Sigmoid colon (tissue), 7 donors: Measurements from ENCODE around the gene WDSUB1. TPM values are rescaled to one million over a fixed set of nuclear protein-coding genes. Genes with fewer than 3 reads are reported as not detected.

Experiments
- DNase-seq: peaks from one replicate; pipeline ENCODE4 v3.0.0-alpha.2; 2019
- H3K27ac ChIP-seq, 4 donors: fragments of 200-600 bp; sonication (generic); one replicate each; pipeline ENCODE4 v1.5.1; 2016 to 2019; ENCODE audit warnings: mild to moderate bottlenecking in 1 of 4
- H3K27me3 ChIP-seq, 3 donors: fragments of 200-600 bp; sonication (generic); one replicate each; pipeline ENCODE4 v1.5.1; 2019; ENCODE audit warnings: mild to moderate bottlenecking in 1 of 3
- H3K36me3 ChIP-seq, 4 donors: fragments of 200-600 bp; sonication (generic); one replicate each; pipeline ENCODE4 v1.5.1; 2016 to 2019
- H3K4me1 ChIP-seq, 4 donors: fragments of 200-600 bp; sonication (generic); one replicate each; pipeline ENCODE4 v1.5.1; 2017 to 2019
- H3K4me3 ChIP-seq, 4 donors: fragments of 200-600 bp; sonication (generic); one replicate each; pipeline ENCODE4 v1.5.1; 2017 to 2019; ENCODE audit warnings: mild to moderate bottlenecking in 2 of 4, moderate library complexity in 1 of 4
- H3K9me3 ChIP-seq, 4 donors: fragments of 200-600 bp in 3 of 4; sonication (generic) in 3 of 4; one replicate each; pipeline versions ENCODE4 v1.5.1 to v1.6.1; 2013 to 2019
- EP300 ChIP-seq, 4 donors: sonication (generic); formaldehyde crosslinking; IDR thresholded peaks; one replicate each; pipeline ENCODE4 v1.6.1; 2017; ENCODE audit warnings: antibody characterized with exemption in 4 of 4
- POLR2A ChIP-seq, 2 donors: fragments of 450-650 bp; IDR thresholded peaks; one replicate each; pipeline ENCODE4 v1.6.1; 2016; ENCODE audit warnings: antibody characterized with exemption in 2 of 2, mild to moderate bottlenecking in 2 of 2, moderate library complexity in 2 of 2
- POLR2AphosphoS5 ChIP-seq, 4 donors: sonication (generic); formaldehyde crosslinking; IDR thresholded peaks; one replicate each; pipeline ENCODE4 v1.6.1; 2017; ENCODE audit warnings: antibody characterized with exemption in 4 of 4
- whole genome bisulfite sequencing, 2 donors: extraction: QIAGEN DNeasy Blood & Tissue Kit; methylation state at CpG; one replicate each; pipeline ENCODE4 v1.1.7; 2013; 5-methylcytosine and 5-hydroxymethylcytosine counted together
- intact Hi-C: fragments of 100-400 bp; cut with DNase I; formaldehyde crosslinking; loops from one replicate; pipeline ENCODE4 v1.15.1; 2023
- polyA plus RNA-seq, 3 donors: library from polyadenylated mRNA; stranded (reverse); fragments of 200-250 nt; gene quantifications; one replicate each; pipeline ENCODE4 v1.2.3, GENCODE V29; 2013
- total RNA-seq, 4 donors: library from RNA; depleted of rRNA; stranded (reverse); fragments of >200 nt; gene quantifications; one replicate each; pipeline ENCODE4 v1.1.0, GENCODE V29; 2016
- TF ChIP-seq, protein P1 (sequence below), 4 experiments: fragments of 450-650 bp in 3 of 4; fragments of 200-600 bp in 1 of 4; IDR thresholded peaks; one replicate each; pipeline ENCODE4 v1.5.1; 2016 to 2019; ENCODE audit warnings: antibody characterized with exemption in 4 of 4, mild to moderate bottlenecking in 3 of 4, moderate library complexity in 2 of 4
- donor health status: healthy with polysubstance abuse.
- donor health status: Bipolar disorder and iron deficiency.
- donor health status: healthy.

WDSUB1 gene
- total and polyA plus RNA-seq, 7 donors = 5.6 to 23.0 (median 8.9) TPM

DNA sequence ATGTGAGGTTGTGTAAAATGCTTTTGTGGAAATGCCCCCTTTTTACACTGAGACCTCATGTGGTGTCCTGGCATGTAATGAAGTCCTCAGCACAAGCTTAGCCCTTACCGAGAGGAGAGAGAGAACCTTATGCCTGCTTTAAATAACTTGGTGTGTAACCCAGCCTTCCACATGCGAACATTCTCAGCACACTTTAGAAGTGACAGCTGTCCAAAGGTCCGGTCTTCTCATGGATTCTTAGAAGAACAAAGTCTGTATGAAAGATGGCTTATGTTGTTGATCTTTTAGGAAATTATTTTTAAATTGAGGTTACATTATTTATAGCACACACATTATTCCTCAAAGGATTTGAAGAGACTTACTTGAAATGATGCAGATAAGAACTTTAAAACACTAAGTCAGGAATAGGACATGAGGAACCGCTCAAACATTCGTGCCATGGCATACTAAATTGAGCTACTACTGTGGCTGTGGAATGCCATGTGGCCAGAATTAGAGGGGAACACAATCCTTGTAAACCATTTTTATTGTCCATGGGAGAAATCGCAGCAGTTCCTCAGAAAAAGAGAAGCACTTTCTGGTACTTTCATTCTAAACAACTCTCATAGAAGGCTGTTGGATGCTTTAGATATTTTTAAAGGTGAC is 79.6 kb downstream of the WDSUB1 start:
- Histone ChIP-seq H3K4me3 (no peak overlapping the region), H3K4me1 (peaks cover 0 to 64% (median 32%) of the 10 kb centered on the region in 4 donors), H3K9me3 (no peaks in the 10 kb centered on the region), H3K36me3 (peaks cover 0 to 16% (median 2%) of the 10 kb centered on the region in 4 donors), H3K27me3 (no peaks in the 10 kb centered on the region), H3K27ac (peak overlapping the region in 2 of 4 donors; percentile 6 to 38)
- DNase-seq = no peak
- 92 to 95% methylated on average over 6 of the region's 6 CpGs for WGBS, 2 donors
- intact Hi-C loops = no loop called here
- TF ChIP-seq POLR2A (IDR thresholded peaks at IDR 0.05) = no peak
- TF ChIP-seq POLR2AphosphoS5 (IDR thresholded peaks at IDR 0.05) = no peak
- no peak for TF ChIP-seq EP300 (IDR thresholded peaks at IDR 0.05)
- TF ChIP-seq, protein P1, sequence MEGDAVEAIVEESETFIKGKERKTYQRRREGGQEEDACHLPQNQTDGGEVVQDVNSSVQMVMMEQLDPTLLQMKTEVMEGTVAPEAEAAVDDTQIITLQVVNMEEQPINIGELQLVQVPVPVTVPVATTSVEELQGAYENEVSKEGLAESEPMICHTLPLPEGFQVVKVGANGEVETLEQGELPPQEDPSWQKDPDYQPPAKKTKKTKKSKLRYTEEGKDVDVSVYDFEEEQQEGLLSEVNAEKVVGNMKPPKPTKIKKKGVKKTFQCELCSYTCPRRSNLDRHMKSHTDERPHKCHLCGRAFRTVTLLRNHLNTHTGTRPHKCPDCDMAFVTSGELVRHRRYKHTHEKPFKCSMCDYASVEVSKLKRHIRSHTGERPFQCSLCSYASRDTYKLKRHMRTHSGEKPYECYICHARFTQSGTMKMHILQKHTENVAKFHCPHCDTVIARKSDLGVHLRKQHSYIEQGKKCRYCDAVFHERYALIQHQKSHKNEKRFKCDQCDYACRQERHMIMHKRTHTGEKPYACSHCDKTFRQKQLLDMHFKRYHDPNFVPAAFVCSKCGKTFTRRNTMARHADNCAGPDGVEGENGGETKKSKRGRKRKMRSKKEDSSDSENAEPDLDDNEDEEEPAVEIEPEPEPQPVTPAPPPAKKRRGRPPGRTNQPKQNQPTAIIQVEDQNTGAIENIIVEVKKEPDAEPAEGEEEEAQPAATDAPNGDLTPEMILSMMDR (IDR thresholded peaks at IDR 0.05) = no peak

DNA sequence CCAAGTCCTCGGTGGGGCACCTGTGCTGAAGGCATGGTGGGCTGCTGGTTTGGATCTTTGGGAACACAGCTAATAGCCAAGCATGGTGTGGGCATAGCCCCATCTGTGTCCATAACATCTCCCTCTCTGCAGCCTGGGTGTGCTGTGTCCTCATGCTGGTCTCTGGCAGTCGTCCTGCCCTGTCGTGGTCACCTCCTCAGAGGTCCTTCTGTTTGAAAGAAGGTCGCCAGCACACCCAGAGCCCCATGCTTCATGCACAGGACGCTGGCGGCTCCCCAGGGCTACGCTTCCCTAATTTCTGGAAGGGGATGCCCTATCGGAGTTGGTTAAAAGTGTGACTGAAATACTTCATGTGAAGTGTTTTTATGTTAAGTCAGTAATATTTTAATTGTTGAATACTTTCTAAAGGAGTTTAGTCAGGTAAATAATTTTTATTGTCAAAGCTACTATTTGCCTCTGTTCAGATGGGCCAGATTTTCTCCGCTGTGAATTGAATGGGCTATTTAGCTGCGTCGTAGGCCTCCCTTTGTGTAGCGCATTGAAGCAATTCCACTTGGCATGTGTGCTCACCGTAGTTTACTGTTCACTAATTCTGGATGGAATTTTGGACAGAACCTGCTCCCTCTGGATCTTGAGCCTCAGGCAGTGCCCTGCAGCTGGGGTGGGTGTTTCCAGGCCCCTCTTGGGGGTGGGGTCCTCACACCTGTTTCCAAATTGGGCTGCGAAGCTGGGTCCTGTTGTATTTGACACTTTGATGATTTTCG is 81.9 kb downstream of the WDSUB1 start:
- peaks cover 0 to 16% (median 2%) of the 10 kb centered on the region in 4 donors for H3K36me3 ChIP-seq
- intact Hi-C loops = no loop called here
- no peak for TF ChIP-seq POLR2A (IDR thresholded peaks at IDR 0.05)
- TF ChIP-seq EP300 (IDR thresholded peaks at IDR 0.05) = no peak
- TF ChIP-seq POLR2AphosphoS5 (IDR thresholded peaks at IDR 0.05) = no peak
- TF ChIP-seq, protein P1 (IDR thresholded peaks at IDR 0.05) = no peak
- H3K4me3 ChIP-seq = no peak overlapping the region
- 95% methylated on average over 15 of the region's 15 CpGs for WGBS, 2 donors
- no peaks in the 10 kb centered on the region for H3K27me3 ChIP-seq
- peaks cover 0 to 71% (median 37%) of the 10 kb centered on the region in 4 donors for H3K4me1 ChIP-seq
- H3K27ac ChIP-seq = peak overlapping the region in 1 of 4 donors; percentile 78
- H3K9me3 ChIP-seq = no peaks in the 10 kb centered on the region
- DNase-seq = no peak

DNA sequence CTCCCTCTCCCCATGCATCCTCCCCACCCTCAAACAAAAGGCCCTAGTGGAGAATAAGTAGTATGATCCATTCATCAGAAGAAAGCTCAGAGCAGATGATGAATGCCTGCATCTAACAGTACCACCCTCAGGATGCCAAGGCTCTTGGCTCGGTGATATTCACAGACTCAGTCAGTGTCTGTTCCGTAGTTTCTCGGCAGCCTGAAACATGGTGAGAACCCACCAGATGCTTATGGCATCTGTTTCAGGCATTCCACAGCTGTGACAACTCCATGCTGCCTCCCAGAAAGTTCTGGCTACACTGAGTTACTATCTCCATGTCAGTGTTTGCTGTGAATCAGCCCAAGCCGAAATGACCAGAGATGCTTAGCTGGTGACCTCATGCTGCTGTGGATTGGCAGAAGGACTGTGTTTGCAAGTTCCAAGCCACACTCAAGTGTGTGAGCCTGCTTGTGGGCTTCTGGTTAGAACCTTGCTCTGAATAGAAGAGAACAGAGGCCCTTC is 83.9 kb downstream of the WDSUB1 start:
- peak overlapping the region in 3 of 4 donors; percentile 24 to 78 (median 71) for H3K27ac ChIP-seq
- peaks cover 0 to 60% (median 32%) of the 10 kb centered on the region in 4 donors for H3K4me1 ChIP-seq
- 73 to 85% methylated on average over 4 of the region's 4 CpGs for WGBS, 2 donors

DNA sequence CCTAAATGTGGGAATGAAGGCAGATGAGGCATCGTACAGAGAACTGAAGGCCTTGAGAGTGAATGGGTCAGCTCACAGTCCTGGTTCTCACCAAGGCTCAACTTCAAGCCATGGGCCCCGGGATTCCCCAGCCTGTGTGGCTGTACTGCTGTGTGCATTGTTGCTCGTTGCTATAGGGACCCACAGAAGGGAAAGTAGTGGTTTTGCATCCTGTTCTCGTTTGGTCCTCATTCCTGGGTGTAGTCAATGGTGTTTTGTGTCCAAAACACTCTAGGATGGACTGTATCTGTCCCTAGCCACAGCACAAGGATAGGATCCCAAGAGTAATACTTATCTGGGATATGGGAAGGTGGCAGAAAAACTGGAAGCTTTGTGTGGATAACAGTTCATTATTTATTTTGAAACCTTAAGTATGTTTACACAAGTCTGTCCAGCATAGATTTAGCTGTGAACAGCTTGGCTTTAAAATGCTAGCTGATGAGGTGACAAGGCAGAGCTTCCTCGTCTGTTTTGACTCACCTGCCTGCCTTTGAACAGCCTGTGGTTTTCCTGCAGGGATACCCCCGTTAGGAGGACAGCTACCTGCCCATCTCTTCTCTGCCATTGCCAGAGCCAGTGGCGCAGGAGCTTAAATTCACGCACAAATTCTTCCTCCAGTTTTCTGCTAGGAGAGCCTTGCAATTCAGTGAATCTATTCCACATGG is 85.0 kb downstream of the WDSUB1 start:
- Histone ChIP-seq H3K9me3 (no peaks in the 10 kb centered on the region), H3K4me3 (no peak overlapping the region), H3K4me1 (peaks cover 0 to 52% (median 32%) of the 10 kb centered on the region in 4 donors), H3K27ac (peak overlapping the region in 3 of 4 donors; percentile 24 to 78 (median 71)), H3K27me3 (no peaks in the 10 kb centered on the region), H3K36me3 (peaks cover 3 to 45% (median 8%) of the 10 kb centered on the region in 4 donors)
- DNase-seq = no peak
- intact Hi-C loops = no loop called here
- 58 to 70% methylated on average over 8 of the region's 8 CpGs for WGBS, 2 donors
- TF ChIP-seq, protein P1 (IDR thresholded peaks at IDR 0.05) = no peak
- TF ChIP-seq POLR2AphosphoS5 (IDR thresholded peaks at IDR 0.05) (no peak), POLR2A (IDR thresholded peaks at IDR 0.05) (no peak), EP300 (IDR thresholded peaks at IDR 0.05) (no peak)

More for the DNA sequence above, 83.9 kb downstream of the WDSUB1 start:
- H3K36me3 ChIP-seq = peaks cover 0 to 34% (median 5%) of the 10 kb centered on the region in 4 donors
- peak in 3 of 4 donors; percentile 56 to 65 (median 65) for TF ChIP-seq POLR2AphosphoS5 (IDR thresholded peaks at IDR 0.05)
- peak in 1 of 4 donors; percentile 48 for TF ChIP-seq EP300 (IDR thresholded peaks at IDR 0.05)
- TF ChIP-seq, protein P1 (IDR thresholded peaks at IDR 0.05) = no peak
- H3K27me3 ChIP-seq = no peaks in the 10 kb centered on the region
- intact Hi-C loops = no loop called here
- no peaks in the 10 kb centered on the region for H3K9me3 ChIP-seq
- no peak overlapping the region for H3K4me3 ChIP-seq
- DNase-seq = peak; percentile 81
